HPDE6-E6E7 (cell line): ENCODE data around the gene ACYP2.
A peak's percentile ranks its signal among the peaks of the same experiment; 100 is the strongest.
"Not testable (repeated sequence)": the region's sequence is repeated elsewhere in the genome, so short reads cannot be mapped to it uniquely, and the experiment has no call there.

Experiments
- DNase-seq: peaks from one replicate; pipeline ENCODE4 v3.0.0; 2011; ENCODE audit warnings: missing footprints; ENCODE audit errors: extremely low spot score

ACYP2 gene

DNA sequence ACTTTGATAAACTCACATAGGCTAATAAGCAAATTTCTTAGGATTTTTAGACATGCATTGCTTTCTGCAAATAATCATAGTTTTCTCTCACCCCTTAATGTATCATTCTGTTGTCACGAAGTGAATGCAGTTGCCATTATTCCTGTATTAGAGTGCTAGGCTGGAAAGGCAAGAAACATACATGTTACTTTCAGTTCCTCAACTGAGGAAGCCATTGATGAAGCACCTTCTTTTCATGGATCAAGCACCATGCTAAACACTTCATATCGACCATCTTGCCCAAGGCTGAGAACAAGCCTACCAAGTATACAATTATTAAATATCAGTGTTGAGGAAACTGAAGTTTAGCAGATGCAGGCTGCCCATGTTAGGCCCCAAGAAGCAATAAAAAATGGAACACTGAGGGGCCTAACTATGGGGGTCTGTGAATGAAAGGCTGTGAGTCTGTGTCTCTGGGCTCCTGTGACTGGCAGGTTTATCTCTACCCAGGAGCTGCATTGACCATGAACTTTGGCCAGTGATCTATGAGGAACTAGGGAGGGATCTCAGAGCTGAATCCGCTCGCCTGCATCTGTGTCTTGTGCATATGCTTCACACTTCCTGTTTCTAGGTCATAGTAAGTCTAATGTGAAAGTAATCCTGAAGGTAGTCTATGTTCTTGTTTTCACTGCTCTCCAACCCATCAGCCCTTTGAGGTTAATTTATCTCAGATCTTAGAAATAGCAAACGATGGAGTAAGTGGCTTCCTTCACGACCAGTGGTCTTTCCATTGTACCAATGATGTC lies 156.6 kb downstream of the ACYP2 start:
- no peak for DNase-seq

GRCh38 chr2:54274781-54275242 lies 159.4 kb downstream of the ACYP2 start:
- no peak for DNase-seq

DNA sequence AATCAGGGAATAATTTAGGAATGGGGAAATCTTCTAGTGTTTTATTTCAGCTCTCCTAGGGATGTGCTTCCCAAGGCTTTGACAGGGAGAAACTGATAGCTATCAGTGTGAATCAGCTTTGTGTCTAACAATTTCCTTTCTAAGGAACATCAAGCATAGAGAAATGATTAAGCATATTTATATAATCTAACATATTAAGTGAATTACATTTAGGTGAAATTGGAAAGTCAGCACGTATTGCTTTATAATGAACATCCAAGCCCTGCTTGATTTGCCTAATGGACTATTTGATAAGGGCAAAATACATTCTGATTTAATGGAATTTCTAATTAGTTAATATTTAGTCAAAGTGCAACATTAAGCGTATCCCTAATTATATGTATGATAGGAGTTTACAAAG lies 160.1 kb downstream of the ACYP2 start:
- no peak for DNase-seq

DNA sequence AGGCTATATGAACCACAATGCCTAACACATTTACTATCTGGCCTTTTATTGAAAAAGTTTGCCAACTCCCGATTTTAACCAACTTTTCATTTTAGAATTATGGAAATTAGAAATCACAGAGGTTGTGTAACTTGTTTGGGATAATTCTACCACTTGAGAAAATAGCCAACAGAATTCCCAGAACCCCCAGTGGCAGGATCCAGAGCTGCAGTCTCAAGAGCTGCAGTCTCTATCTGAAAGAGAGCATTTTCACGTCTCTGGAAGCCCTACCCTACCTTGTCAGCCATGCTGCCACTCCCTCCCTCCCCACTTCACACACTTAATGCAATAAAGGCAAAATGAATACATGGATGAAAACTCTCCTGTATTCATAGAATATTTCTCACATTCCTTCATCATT lies 164.0 kb downstream of the ACYP2 start:
- no peak for DNase-seq

DNA sequence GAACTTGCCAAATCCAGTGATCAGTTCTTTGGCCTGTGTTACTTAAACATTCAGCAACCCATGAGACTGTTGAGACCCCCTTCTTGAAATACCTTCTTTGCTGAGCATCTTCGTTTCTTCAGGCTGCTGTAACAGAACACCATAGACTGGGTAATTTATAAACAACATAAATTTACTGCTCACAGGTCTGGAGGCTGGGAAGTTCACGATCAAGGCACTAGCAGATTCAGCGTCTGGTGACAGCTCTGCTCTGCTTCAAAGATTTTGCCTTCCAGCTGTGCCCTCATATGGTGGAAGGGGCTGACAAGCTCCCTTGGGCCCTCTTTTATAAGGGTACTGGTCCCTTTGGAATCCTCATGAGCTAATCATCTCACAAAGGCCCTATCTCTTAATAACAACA lies 169.4 kb downstream of the ACYP2 start:
- DNase-seq, result no peak

GRCh38 chr2:54285451-54285850 lies 170.0 kb downstream of the ACYP2 start:
- DNase-seq, result no peak

- no peak for DNase-seq
These were observed 172.1 kb downstream of the ACYP2 start for GRCh38 chr2:54287532-54287931.

GRCh38 chr2:54289917-54290316 lies 174.5 kb downstream of the ACYP2 start:
- no peak for DNase-seq

DNA sequence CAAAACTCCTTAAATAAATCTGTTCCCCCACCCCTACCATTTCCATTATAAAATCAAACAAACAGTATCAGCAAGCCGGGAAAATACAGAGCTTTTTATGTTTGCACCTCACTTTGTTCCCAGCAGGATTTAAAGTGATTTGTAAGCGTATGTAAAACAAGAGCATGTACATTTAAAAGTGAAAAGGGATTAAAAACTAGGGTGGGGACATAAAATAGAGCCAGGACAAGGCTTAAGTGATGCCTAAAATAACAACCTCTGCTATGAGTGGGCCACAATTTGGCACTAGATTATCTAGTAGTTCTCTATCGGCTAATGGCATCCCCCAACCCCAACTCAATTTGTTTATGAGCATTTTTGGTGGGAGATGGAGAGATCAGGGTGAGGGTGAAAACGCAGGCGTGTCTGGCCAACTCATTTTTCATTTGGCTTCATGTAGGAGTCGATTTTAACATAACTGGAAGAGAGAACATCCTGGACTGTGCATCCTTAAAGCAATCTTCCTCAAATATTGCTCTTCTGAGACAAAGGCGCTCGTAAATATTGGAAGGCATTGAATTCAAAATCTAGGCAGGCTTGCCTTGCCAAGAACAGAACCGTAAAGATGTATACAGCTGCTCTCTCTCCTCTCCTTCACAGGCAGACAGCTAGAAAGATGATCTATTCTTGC lies 175.1 kb downstream of the ACYP2 start:
- DNase-seq, result no peak

DNA sequence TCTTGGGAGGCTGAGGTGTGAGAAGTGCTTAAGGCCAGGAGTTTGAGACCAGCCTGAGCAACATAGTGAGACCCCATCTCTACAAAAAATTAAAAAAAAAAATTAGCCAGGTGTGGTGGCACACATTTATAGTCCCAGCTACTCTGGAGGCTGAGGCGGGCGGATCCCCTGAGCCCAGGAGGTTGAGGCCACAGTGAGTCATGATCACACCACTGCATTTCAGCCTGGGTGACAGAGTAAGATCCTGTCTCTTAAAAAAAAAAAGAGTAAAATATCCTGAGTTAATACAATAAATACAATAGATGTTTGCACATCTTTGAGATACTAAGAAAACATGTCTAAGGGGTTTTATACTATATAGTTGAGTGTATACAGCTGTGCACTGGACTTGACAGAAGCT lies 179.2 kb downstream of the ACYP2 start:
- DNase-seq, result not testable (repeated sequence)

GRCh38 chr2:54295911-54296310 lies 180.5 kb downstream of the ACYP2 start:
- no peak for DNase-seq

- no peak for DNase-seq
These were observed 183.1 kb downstream of the ACYP2 start for GRCh38 chr2:54298514-54298913.

DNA sequence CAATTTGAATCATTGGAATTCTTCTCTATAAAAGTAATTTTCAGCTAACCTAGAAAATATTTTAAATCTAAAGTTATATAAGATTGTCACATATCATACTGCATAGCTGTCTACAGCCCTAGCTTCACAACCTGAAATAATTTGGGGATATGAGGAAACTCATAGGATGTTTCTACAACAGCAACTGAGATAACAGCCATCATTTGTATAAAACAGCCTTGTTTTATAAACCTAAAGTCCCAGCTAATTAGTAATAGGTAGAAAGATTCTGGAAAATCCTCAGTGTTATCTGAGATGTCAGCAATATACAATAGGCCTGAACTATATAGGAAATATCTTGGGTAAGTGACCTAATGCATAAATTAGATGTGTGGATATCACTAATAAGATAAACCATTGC lies 188.2 kb downstream of the ACYP2 start:
- no peak for DNase-seq

DNA sequence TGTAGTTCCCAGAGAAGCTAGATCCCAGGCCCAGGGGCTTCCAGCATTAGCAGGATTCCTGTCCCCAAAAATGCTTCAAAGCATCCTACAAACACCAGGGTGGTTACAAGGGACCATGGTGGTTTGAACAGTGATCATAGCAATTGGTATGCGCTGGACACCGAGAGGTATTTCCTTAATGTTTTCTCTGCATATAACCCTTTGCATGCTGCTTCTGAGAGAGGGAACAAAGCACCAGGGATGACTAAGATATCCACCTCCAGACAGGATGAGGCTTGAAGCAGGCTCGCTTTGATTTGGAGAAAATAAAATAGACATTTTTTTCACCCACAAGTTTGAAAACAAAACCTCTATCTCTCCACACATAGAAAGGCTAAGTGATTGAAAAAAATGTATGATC lies 191.1 kb downstream of the ACYP2 start:
- DNase-seq, result peak; percentile 70

GRCh38 chr2:54308186-54308585 lies 192.8 kb downstream of the ACYP2 start:
- no peak for DNase-seq

DNA sequence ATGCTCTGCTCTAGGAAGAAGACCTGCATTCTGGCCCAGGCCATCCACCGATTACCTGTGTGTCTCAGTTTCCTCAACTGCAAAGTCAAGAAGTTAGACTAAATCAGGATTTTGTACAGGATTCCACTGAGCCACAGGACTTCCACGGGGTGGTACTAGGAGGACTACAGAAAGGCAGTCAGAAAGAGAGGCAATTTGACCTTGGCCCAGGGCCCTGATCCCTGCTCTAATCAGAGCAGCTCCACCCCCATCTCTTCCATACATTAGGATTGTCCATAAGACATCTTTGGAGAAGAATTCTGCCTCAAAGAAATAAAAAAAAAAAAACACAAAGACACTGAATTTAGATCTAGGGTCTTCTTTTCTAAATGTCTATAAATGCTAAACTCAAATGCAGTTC lies 193.4 kb downstream of the ACYP2 start:
- no peak for DNase-seq

DNA sequence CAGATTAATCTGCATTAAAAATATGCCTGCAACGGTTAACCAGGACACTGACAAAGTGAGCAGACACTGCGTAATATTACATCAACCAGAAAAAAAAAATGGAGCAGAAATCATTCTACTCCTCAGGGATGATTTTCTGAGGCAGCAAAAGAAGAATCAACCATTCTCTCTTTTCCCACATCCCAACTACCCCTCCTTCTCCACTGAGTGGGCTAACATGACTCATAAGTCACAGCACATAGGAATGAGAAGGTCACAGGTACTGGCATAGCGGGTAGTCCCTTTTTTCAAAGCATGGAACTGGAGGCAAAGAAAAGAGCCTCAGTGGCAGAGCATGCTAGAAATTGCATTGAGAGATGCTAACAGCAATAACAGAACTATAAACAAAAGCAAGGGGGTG lies 194.9 kb downstream of the ACYP2 start:
- no peak for DNase-seq

GRCh38 chr2:54310961-54311360 lies 195.5 kb downstream of the ACYP2 start:
- no peak for DNase-seq

- no peak for DNase-seq
These were observed 197.7 kb downstream of the ACYP2 start for GRCh38 chr2:54313147-54313546.

GRCh38 chr2:54317973-54318372 lies 202.6 kb downstream of the ACYP2 start:
- DNase-seq, result no peak

DNA sequence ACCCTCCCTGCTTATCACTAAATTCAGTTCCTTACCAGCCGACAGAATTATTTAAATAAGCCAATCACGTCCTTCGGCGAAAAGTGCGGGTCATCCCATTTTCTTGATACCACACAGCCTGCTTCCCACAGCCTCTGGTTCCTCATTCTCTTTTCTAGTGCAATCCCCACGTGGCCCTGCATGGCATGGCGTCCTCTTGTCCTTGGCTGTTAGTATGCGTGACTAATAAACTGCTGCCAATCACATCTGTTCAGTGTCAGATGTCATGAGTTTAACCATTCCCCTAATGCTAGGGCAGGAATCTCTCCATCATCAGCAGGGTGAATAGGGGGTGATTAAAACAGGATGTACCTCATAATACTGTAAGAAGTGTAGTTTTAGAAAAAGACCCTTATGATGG lies 203.4 kb downstream of the ACYP2 start:
- no peak for DNase-seq

GRCh38 chr2:54321047-54321446 lies 205.6 kb downstream of the ACYP2 start:
- DNase-seq, result no peak

GRCh38 chr2:54324517-54324916 lies 209.1 kb downstream of the ACYP2 start:
- DNase-seq, result not testable (repeated sequence)
